ENCODE results near the gene LNP1. TPM values are rescaled to one million over a fixed set of nuclear protein-coding genes. Genes with fewer than 3 reads are reported as not detected.
"Not testable (repeated sequence)": the region's sequence is repeated elsewhere in the genome, so short reads cannot be mapped to it uniquely, and the experiment has no call there.

Gene LNP1
- total RNA-seq, 1 experiment from 2014 or later, result 1.2 TPM

- CTCF ChIA-PET, result interaction anchor here (0.6 kb wide), 2 partner anchors 22 to 233 kb away, joined by 3 read pairs; no protein-coding TSS in a partner anchor
- DNase-seq (ENCODE audit: unreplicated experiment), result no peak
- POLR2A ChIA-PET, result interaction anchor here (0.6 kb wide), 1 partner anchor 9 kb away, joined by 3 read pairs; no protein-coding TSS in a partner anchor
- no peak for TF ChIP-seq CTCF (IDR thresholded peaks at IDR 0.05; ENCODE audit: unreplicated experiment)
- no peaks in the 10 kb centered on the region for H3K4me1 Mint-ChIP-seq (ENCODE audit: insufficient read depth, unreplicated experiment)
- H3K4me3 Mint-ChIP-seq (ENCODE audit: unreplicated experiment), result no peak overlapping the region
- H3K9me3 Mint-ChIP-seq (ENCODE audit: unreplicated experiment), result no peaks in the 10 kb centered on the region
- no peaks in the 10 kb centered on the region for H3K27me3 Mint-ChIP-seq (ENCODE audit: insufficient read depth, unreplicated experiment)
- no peaks in the 10 kb centered on the region for H3K36me3 Mint-ChIP-seq (ENCODE audit: insufficient read depth, unreplicated experiment)
- no peak overlapping the region for H3K27ac Mint-ChIP-seq (ENCODE audit: low read depth, unreplicated experiment)
- intact Hi-C loops (cut with micrococcal nuclease), result no loop called here
- BruUV-seq (replicated peaks), result no TSS peak
Observed at GRCh38 chr3:100440895-100441294, 39.6 kb downstream of the LNP1 start.

GRCh38 chr3:100443690-100444089 is 42.4 kb downstream of the LNP1 start:
- H3K36me3 Mint-ChIP-seq (ENCODE audit: insufficient read depth, unreplicated experiment), result peaks cover 6% of the 10 kb centered on the region
- DNase-seq (ENCODE audit: unreplicated experiment), result no peak
- H3K4me1 Mint-ChIP-seq (ENCODE audit: insufficient read depth, unreplicated experiment), result no peaks in the 10 kb centered on the region
- no peaks in the 10 kb centered on the region for H3K9me3 Mint-ChIP-seq (ENCODE audit: unreplicated experiment)
- intact Hi-C loops (cut with micrococcal nuclease), result no loop called here
- no peak for TF ChIP-seq CTCF (IDR thresholded peaks at IDR 0.05; ENCODE audit: unreplicated experiment)
- POLR2A ChIA-PET, result no interaction called here
- H3K27ac Mint-ChIP-seq (ENCODE audit: low read depth, unreplicated experiment), result no peak overlapping the region
- H3K27me3 Mint-ChIP-seq (ENCODE audit: insufficient read depth, unreplicated experiment), result no peaks in the 10 kb centered on the region
- BruUV-seq (replicated peaks), result no TSS peak
- no peak overlapping the region for H3K4me3 Mint-ChIP-seq (ENCODE audit: unreplicated experiment)
- CTCF ChIA-PET, result interaction anchor here (0.7 to 1.1 kb wide), 3 partner anchors 29 to 540 kb away, joined by 3 to 8 read pairs (median 3); no protein-coding TSS in a partner anchor

GRCh38 chr3:100447067-100447466 is 45.7 kb downstream of the LNP1 start:
- H3K36me3 Mint-ChIP-seq (ENCODE audit: insufficient read depth, unreplicated experiment); H3K4me3 Mint-ChIP-seq (ENCODE audit: unreplicated experiment); H3K4me1 Mint-ChIP-seq (ENCODE audit: insufficient read depth, unreplicated experiment); intact Hi-C loops (cut with micrococcal nuclease); H3K27me3 Mint-ChIP-seq (ENCODE audit: insufficient read depth, unreplicated experiment); BruUV-seq (replicated peaks); H3K9me3 Mint-ChIP-seq (ENCODE audit: unreplicated experiment); CTCF ChIA-PET; H3K27ac Mint-ChIP-seq (ENCODE audit: low read depth, unreplicated experiment); POLR2A ChIA-PET; DNase-seq (ENCODE audit: unreplicated experiment): not testable (repeated sequence)

- BruUV-seq (replicated peaks), result no TSS peak
- Mint-ChIP-seq H3K27me3 (ENCODE audit: insufficient read depth, unreplicated experiment) (no peaks in the 10 kb centered on the region), H3K9me3 (ENCODE audit: unreplicated experiment) (no peaks in the 10 kb centered on the region), H3K36me3 (ENCODE audit: insufficient read depth, unreplicated experiment) (peaks cover 6% of the 10 kb centered on the region), H3K4me3 (ENCODE audit: unreplicated experiment) (no peak overlapping the region), H3K27ac (ENCODE audit: low read depth, unreplicated experiment) (no peak overlapping the region), H3K4me1 (ENCODE audit: insufficient read depth, unreplicated experiment) (no peaks in the 10 kb centered on the region)
- ChIA-PET CTCF (interaction anchor here (0.9 to 3.2 kb wide), 4 partner anchors 15 to 144 kb away, joined by 3 to 12 read pairs (median 4); partner anchors contain the start of genes LNP1 and TOMM70), POLR2A (interaction anchor here (1.2 kb wide), 1 partner anchor 47 kb away, joined by 3 read pairs; the partner anchor contains the start of genes LNP1 and TOMM70)
- DNase-seq (ENCODE audit: unreplicated experiment), result no peak
- intact Hi-C loops (cut with micrococcal nuclease), result no loop called here
- no peak for TF ChIP-seq CTCF (IDR thresholded peaks at IDR 0.05; ENCODE audit: unreplicated experiment)
Observed at GRCh38 chr3:100448079-100448478, 46.7 kb downstream of the LNP1 start.
